Activated gamma-delta T cell treated with Interleukin-2 at 50 U/mL for 16 hours (primary cell): ENCODE data around the gene JMJD7.
A peak's percentile ranks its signal among the peaks of the same experiment; 100 is the strongest.

Experiments
- DNase-seq: peaks from one replicate; pipeline ENCODE4 v3.0.0-alpha.2; 2020

The JMJD7 gene

GRCh38 chr15:41801185-41801584 is 26.7 kb upstream of the JMJD7 start:
- DNase-seq: no peak

GRCh38 chr15:41801850-41802455 is 25.9 kb upstream of the JMJD7 start:
- no peak for DNase-seq

DNA sequence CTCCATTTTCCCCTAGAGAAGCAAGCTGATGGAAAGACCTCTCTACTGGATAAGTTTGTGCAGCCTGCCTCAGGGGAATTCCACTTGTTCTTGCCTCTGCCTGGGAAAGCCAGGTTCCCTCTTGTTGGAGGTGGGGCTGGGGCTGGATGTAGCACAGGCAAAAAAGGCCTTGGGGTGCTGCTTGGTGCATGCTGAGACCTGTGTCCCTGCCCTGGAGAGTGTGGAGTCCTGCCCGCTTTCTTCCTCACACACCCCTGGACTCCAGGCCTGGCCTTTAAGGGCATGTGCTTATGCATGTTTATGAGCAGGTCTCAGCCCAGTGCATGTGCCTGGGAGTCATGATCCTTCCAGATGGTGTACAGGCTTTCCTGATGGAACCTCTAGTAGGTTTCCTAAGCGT is 23.5 kb upstream of the JMJD7 start:
- DNase-seq: no peak

DNA sequence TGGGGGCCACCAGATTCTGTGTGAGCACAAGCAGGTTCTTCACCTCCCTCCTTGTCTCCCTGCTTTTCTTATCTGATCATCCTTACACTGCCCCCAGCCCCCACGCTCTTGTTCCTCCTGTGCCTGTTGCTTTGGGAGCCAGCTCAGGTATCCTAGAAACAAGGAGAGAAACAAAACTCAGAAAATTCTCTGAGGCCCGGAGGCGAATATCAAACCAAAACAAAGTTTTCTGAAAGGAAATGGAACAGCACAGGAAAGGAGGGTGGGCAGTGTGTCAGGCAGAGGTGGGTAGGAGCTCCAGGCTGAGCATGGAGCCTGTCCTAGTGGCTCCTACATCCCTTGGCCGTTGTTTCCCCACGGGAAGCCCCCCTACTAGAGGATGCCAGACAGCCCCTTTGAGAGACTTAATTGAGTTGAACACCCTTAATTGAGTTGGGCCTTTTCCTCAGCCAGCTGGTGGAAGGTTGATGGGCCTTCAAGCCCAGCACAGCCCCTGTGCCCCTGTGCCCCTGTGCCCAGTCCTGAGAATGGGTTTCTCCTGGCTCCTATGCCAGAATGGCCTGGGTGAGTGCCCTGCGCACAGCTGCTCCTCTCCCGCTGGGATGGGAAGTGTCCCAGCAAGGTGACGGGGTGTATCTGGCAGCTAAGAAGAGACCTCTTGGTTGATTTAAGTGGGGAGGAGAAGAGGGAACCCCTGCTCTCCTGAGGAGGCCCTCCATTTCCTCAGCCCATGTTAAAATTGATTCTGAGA is 22.8 kb upstream of the JMJD7 start:
- DNase-seq: no peak

DNA sequence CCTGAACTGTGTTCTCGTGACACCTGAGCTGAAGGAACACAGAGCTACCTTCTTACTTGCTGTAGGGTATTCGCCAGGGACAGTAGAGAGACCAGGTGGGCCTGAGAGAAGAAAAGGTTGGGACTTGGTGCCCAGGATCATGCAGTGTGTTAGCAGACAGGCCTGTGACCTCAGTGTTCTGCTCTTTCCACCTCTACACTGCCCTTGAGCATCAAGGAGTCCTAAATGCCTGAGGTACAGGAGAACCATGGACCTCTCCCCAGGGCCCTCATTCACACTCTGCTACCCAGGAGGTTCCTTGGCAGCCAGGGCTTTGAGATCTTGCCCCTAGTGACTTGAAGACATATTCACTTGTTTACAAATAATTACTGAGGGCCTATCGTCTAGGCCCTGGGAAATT is 22.2 kb upstream of the JMJD7 start:
- no peak for DNase-seq

GRCh38 chr15:41806291-41807181 is 21.4 kb upstream of the JMJD7 start:
- no peak for DNase-seq

DNA sequence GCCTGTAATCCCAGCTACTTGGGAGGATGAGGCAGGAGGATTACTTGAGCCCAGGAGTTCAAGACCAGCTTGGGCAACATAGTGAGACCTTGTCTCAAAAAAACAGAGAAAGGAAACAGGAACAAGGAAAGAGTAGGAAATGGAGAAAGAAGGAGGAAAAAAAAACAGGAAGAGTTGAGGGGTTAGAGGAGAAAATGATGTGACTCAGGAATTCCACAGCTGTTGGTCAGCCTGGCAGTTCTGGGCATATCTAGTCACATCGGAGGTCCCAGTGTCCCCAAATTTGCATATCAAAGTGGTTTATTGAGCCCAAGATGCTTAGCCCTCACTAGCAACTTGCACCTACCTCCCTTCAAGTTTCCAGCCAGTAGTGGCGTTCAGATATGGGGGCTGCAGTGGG is 18.8 kb upstream of the JMJD7 start:
- DNase-seq: no peak

- DNase-seq: no peak
Measured at GRCh38 chr15:41809526-41810220, 18.2 kb upstream of the JMJD7 start.

DNA sequence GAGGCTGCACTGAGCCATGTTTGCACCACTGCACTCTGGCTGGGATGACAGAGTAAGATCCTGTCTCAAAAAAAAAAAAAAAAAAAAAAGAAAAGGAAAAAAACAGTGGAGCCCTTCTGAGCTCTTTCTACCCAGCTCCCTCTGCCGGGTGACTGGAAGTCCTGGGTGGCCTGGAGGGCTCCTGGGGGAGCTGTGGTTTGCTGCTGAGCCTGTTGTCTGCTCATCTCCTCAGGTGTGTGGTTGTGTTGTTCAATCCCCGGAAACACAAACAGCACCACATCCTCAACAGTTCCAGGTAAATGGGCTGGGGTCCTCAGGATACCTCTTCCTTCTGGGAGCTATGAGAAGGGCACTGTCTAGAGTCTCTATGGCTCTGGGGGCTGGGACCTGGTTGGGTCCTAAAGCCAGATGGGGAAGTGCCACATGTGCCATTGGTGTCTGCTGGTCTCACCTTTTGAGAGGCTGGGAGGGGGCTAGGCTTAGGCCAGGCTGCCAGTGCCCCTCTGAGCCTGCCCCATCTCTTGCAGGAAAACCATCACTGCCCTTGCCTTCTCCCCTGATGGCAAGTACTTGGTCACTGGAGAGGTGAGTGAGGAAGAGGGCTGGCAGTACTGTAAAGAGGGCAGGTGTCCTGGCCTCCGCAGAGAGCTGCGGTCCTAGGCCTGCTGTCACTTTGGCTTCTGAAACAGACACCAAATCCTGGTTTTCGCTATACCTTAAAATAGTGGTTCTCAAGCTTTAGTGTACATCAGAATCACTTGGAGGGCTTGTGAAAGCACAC is 17.1 kb upstream of the JMJD7 start:
- no peak for DNase-seq

DNA sequence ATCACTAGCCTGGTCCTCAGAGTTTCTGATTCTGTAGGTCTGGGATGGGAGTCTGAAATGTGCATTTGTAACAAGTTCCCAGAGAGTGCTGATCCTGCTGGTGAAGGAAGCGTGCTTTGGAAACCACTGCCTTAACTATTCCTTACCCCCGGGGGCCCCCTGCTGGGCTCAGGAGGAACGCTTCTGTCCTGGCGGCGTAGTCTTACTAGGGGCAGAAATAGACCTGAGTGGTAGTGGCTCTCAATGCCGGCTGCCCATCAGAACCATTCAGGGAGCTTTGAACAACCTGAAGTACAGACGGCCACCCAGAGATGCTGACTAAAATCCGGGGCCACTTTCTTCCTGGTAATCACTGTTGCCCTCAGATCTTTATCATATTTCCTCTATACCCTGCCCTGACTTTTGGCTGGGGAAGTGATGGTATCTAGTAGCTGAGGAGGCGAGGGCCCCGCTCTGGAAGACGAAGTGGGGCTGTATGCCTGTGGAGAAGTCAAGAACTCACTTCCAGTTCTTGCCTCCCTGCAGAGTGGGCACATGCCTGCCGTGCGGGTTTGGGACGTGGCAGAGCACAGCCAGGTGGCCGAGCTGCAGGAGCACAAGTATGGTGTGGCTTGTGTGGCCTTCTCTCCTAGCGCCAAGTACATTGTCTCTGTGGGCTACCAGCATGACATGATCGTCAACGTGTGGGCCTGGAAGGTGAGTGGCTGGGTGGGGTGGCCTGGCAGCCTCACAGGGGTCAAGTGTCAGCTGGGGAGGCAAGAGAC is 16.3 kb upstream of the JMJD7 start:
- DNase-seq: peak; percentile 73

DNA sequence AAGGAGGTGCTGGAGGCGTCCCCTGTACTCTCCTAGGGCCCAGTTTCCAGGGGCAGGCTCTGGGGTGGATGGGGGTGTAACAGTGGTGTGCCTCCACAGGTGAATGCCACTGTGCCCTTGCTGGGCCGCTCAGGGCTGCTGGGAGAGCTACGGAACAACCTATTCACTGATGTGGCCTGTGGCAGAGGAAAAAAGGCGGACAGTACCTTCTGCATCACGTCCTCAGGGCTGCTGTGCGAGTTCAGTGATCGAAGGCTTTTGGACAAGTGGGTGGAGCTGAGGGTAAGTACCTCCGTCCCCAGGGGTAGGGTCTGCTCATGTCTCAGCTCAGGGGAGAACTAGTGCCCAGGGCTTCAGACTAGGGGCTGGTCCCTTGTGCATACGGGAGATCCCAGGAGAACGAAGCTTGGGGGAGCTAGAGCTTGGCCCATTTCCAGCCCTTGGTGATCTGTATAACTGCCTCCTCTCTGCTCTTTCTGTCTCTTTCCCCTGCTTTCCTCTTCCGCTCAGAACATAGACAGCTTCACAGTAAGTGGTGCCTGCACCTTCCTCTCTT is 15.0 kb upstream of the JMJD7 start:
- no peak for DNase-seq

DNA sequence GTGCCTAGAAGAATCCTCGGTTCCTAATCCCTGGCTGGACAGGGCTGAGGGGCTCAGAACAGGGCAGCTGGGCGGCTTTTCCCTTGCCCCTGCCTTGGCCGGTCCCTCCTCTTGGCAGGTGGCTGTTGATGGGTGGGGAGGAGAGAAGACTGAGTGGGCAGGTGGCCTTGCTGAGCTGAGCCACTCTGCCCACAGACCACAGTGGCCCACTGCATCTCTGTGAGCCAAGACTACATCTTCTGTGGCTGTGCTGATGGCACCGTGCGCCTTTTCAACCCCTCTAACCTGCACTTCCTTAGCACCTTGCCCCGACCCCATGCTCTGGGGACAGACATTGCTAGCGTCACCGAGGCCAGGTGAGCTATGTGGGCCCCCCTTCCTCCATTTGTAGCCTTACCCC is 14.5 kb upstream of the JMJD7 start:
- no peak for DNase-seq

DNA sequence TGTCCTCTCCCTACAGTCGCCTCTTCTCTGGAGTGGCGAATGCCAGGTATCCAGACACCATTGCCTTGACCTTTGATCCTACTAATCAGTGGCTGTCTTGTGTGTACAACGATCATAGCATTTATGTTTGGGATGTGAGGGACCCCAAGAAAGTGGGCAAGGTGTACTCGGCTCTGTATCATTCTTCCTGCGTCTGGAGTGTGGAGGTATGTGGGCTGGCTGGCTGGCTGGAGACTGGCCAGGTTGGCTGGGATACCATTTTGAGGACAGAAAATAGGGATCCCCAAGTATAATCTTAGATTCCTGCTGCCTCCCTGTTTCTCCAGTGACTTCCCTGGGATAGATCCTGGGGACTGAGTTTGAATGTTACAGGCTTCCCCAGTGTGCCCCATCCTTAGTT is 13.4 kb upstream of the JMJD7 start:
- DNase-seq: no peak

DNA sequence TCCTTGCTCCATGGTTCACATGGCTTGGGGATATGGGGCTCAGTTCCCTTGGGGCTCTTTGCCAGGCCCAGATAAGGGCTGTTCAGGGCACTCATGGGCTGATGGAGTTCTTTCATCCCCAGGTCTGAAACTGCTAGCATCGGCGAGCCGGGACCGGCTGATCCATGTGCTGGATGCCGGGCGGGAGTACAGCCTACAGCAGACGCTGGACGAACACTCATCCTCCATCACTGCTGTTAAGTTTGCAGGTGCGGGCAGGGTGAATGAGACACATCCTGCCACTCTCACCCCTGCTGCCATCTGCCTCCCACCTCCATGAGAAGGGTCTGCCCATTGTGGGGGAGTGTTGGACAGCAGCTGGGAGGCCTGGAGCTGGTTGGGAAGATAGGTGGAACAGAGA is 11.1 kb upstream of the JMJD7 start:
- no peak for DNase-seq

GRCh38 chr15:41817327-41817726 is 10.6 kb upstream of the JMJD7 start:
- DNase-seq: no peak

DNA sequence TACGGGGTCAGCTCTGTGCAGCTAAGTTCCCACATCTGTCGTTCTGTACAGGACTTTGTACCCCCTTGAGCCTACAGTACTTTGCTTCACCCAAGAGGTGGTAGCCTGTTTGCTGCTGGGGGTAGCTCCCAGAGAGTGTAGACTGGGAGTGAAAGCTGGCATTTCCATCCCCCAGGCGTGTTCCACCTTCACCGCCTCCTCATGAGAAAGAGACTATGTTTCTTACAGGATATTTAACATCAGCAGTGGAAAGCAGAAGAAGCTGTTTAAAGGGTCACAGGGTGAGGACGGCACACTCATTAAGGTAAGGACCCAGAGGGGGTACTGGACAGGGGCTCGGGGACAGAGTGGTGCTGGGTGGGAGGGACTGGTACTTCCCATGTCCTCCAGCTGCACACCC is 10.1 kb upstream of the JMJD7 start:
- no peak for DNase-seq

DNA sequence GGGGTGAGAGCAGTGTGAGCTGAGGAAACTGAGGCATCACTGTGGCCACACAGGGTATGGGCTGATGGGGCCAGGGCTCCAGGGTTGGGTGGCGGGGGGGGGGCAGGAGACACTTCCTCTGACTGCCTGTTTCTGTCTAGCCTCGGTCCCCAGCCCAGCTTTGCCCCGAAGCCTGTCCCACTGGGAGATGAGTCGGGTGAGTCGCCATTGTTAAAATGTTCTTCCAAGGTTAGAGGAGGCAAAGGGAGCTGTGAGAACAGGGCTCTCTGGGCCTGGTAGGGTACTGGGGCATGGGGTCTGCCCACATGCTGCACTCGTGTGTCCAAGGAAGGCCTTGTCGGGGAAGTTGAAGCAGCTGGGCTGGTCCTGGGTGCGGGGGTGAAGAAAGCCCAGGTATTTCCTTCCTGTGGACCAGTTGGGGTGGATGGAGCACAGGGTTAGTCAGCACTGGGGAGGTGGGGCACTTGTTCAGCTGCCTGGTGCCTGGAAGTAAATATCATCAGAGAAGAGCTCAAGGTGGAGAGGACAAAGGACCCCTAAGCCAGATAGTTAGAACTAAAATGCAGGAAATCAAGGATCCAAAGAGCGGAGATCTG is 8.3 kb upstream of the JMJD7 start:
- no peak for DNase-seq

DNA sequence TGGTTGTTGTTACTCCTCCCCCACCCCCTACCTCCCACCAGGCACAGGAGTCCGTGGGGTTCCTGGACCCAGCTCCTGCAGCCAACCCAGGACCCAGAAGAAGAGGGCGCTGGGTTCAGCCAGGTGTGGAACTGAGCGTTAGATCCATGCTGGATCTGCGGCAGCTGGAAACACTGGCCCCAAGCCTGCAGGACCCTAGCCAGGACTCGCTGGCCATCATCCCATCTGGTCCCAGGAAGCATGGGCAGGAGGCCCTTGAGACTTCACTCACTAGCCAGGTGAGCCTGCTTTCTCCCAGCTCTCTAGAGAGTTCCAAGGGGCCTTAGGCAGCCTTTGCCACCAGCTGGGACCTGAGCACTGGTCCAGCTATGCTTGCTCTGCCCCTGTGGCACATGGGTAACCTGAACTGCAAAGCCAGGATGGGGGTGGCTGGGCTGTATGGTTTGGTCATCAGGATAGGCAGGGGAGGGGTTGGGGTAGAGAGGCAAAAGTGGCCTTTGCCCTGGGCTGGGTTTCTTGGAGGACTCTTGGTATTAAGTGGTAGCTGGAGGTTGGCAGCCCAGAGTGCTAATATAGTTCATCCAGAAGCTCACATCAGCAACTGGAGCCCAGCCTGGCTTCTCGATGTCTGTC is 7.0 kb upstream of the JMJD7 start:
- no peak for DNase-seq

DNA sequence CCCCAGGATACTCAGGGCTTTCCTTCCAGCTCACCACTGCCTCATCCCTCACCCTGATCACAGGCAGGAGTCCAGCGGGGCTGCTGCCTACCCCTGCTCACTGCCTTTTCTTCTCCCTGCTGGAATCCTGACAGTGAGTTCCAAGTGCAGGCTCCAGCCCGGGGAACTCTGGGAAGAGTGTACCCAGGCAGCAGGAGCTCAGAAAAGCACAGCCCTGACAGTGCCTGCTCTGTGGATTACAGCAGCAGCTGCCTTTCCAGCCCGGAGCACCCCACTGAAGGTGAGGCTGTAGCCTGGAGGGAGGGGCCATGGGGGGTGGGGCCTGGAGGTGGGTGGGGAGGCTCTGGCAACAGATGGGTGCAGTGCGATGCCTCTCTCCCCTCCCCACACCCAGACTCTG is 6.1 kb upstream of the JMJD7 start:
- DNase-seq: no peak

- DNase-seq: no peak
Measured at GRCh38 chr15:41822471-41822870, 5.4 kb upstream of the JMJD7 start.
